AG10803 (cell line): ENCODE data around the gene ODR4.
A peak's percentile ranks its signal among the peaks of the same experiment; 100 is the strongest.
"Not testable (repeated sequence)": the region's sequence is repeated elsewhere in the genome, so short reads cannot be mapped to it uniquely, and the experiment has no call there.

Experiments used
- DNase-seq: peaks from one replicate; pipeline ENCODE4 v3.0.0; 2010; ENCODE audit warnings: low read depth
- H3K4me3 ChIP-seq: 2 replicates; pipeline ENCODE4 v1.5.1; 2011; ENCODE audit warnings: mild to moderate bottlenecking, low read length, control low read depth
- CTCF ChIP-seq: conservative IDR thresholded peaks from 2 replicates; pipeline ENCODE4 v1.5.1; 2011; ENCODE audit warnings: mild to moderate bottlenecking, low read length, control low read depth, inconsistent platforms

ODR4 gene

GRCh38 chr1:186375152-186375928 is at the start of gene ODR4, which contains the start of gene TPR:
Gene ODR4 (plus strand): TSS chr1:186375838. CDS start chr1:186379786, 3,948 bp downstream.
Gene TPR (minus strand): TSS chr1:186375253. CDS start chr1:186375028, 225 bp downstream.
- DNase-seq = peak; percentile 99
- TF ChIP-seq CTCF = peak; percentile 75
- H3K4me3 ChIP-seq = peak within 1 kb of the TSS; percentile 89

- DNase-seq = peak; percentile 6
- no peak for TF ChIP-seq CTCF
- no peak overlapping the region for H3K4me3 ChIP-seq
Measured at GRCh38 chr1:186326009-186326408, 49.6 kb upstream of the ODR4 start.

GRCh38 chr1:186327331-186327730 is 48.3 kb upstream of the ODR4 start:
- no peak for TF ChIP-seq CTCF
- no peak overlapping the region for H3K4me3 ChIP-seq
- no peak for DNase-seq

GRCh38 chr1:186330758-186331157 is 44.9 kb upstream of the ODR4 start:
- TF ChIP-seq CTCF = peak; percentile 47
- DNase-seq = no peak
- H3K4me3 ChIP-seq = no peak overlapping the region

- no peak for DNase-seq
- no peak for TF ChIP-seq CTCF
- no peak overlapping the region for H3K4me3 ChIP-seq
Measured at GRCh38 chr1:186337554-186337953, 38.1 kb upstream of the ODR4 start.

- no peak for DNase-seq
- TF ChIP-seq CTCF = no peak
Measured at GRCh38 chr1:186340772-186341171, 34.9 kb upstream of the ODR4 start.

GRCh38 chr1:186347837-186348691 is 27.6 kb upstream of the ODR4 start:
- DNase-seq, H3K4me3 ChIP-seq: not testable (repeated sequence)

More at GRCh38 chr1:186340772-186341171, 34.9 kb upstream of the ODR4 start:
- H3K4me3 ChIP-seq = no peak overlapping the region
